Measurements from ENCODE around the gene HEXD.

The HEXD gene

GRCh38 chr17:82415336-82415735, 2.8 kb upstream of the HEXD start:
- no peak for DNase-seq (ENCODE audit: low spot score)

DNA sequence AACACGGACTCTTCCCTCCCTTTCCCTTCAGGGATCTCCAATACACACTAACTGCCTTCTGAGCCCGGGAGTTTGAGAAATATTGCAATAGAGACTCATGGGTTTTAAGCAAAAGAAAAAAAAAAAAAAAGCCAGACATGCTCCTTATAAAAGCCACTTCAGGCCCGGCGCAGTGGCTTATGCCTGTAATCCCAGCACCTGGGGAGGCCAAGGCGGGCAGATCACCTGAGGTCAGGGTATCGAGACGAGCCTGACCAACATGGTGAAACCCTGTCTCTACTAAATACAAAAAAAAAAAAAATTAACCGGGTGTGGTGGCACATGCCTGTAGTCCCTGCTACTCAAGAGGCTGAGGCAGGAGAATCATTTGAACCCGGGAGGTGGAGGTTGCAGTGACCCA, 2.4 kb upstream of the HEXD start:
- no peak for DNase-seq (ENCODE audit: low spot score)

DNA sequence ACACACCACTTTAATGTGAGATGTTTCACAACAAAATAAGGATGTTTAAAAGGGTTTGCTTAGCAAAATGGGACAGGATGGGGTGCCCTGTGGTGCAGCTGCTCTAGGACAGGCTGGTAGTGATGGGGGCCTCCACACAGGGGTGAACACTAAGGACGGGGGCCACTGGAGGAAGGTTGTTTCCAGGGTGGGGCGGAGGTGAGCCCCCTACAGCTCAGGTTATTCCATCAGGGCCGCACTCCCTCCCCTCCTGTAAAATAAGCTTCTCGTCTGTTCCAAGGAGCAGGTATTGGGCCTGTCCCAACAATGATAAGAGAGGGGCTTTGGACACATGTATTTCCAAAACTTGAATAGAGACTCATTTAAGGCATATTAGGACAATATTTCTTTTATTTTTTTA, 1.9 kb upstream of the HEXD start:
- no peak for DNase-seq (ENCODE audit: low spot score)

GRCh38 chr17:82416771-82417170, 1.4 kb upstream of the HEXD start:
- DNase-seq (ENCODE audit: low spot score) = no peak

DNA sequence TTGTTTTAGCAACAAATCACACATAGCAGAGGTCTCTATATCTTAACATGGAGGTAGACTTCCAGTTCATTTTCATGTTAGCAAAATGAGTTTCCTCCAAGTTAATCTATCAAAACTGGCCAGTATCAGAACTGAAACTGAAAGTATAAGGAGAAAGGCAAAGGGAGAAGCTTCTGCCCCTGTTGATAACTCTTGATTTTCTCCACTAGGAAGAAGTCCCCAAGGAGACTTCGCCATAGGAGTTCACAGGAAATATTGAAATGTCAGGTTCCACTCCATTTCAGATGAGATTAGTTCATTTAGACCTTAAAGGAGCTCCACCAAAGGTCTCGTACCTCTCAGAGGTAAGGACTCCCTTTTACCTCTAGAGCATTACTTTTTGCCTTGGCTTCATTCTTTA, 1.4 kb downstream of the HEXD start:
- no peak for DNase-seq (ENCODE audit: low spot score)

- DNase-seq (ENCODE audit: low spot score) = peak; percentile 56
These were observed 6.1 kb downstream of the HEXD start for GRCh38 chr17:82424001-82424862.

- DNase-seq (ENCODE audit: low spot score) = no peak
These were observed 6.7 kb downstream of the HEXD start for GRCh38 chr17:82424863-82425159.

GRCh38 chr17:82428546-82428945, 10.4 kb downstream of the HEXD start:
- DNase-seq (ENCODE audit: low spot score) = no peak

- DNase-seq (ENCODE audit: low spot score) = no peak
These were observed 11.7 kb downstream of the HEXD start for GRCh38 chr17:82429824-82430223.

DNA sequence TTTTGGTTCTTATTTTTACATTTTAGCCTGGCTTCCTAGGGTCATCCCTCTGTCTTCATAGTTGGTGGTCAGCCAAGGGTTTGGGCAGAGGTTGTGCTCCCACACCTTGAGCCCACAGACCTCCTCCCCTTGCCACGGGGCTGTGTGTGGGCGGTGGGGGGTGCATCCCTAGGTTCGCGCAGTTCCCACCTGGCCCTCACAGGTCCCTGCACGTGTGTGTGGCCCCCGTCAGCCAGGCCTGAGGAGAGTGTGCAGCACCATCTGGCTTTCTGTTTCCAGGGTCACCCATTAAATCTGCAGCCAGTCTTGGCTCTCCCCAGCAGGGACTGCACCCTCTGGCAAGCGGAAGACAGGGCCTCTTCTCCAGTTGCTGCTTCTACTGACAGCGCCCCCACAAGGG, 13.9 kb downstream of the HEXD start:
- no peak for DNase-seq (ENCODE audit: low spot score)

DNA sequence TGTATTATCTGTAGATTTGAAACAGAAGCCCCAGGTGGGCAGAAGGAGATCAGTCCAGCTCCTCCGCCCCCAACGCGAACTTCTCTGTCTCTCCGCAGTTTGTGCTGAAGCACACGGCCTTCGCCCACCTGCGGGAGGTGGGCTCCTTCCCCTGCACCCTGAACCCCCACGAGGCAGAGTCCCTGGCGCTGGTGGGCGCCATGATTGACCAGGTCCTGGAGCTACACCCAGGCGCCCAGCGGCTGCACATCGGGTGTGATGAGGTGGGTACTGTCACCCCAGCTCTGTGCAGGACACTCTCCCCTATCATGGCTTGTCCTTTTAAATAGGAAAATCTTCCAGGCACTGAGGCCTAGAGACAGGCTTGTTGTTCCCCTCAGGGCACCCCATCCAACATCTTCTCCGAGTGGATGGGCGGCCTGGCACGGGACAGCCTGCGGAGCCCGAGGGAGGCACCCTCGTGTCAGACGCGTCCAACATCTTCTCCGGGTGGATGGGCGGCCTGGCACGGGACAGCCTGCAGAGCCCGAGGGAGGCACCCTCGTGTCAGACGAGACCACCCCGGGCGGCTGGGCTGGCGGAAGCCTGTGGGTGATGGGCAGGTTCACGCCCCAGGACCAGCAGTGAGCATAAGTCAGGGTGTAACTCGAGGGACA, 15.5 kb downstream of the HEXD start:
- no peak for DNase-seq (ENCODE audit: low spot score)

GRCh38 chr17:82434216-82434565, 16.0 kb downstream of the HEXD start:
- DNase-seq (ENCODE audit: low spot score) = no peak

DNA sequence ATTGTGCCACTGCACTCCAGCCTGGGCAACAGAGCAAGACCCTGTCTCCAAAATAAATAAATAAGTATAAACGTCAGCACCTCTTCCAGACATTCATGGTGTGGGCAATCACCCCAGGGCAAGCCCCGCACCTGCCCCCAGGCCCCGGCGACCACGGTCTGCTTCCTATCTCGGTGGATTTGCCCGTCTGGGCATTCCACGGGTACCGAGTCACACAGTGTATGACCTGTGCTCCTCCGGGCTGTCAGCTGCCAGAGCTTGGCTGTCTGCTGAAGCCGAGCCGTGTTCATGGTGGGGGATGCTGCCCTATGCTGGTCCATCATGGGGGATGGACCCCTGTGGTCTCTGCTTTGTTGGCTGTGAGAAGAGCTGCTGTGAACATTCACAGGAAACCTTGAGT, 17.0 kb downstream of the HEXD start:
- DNase-seq (ENCODE audit: low spot score) = no peak

DNA sequence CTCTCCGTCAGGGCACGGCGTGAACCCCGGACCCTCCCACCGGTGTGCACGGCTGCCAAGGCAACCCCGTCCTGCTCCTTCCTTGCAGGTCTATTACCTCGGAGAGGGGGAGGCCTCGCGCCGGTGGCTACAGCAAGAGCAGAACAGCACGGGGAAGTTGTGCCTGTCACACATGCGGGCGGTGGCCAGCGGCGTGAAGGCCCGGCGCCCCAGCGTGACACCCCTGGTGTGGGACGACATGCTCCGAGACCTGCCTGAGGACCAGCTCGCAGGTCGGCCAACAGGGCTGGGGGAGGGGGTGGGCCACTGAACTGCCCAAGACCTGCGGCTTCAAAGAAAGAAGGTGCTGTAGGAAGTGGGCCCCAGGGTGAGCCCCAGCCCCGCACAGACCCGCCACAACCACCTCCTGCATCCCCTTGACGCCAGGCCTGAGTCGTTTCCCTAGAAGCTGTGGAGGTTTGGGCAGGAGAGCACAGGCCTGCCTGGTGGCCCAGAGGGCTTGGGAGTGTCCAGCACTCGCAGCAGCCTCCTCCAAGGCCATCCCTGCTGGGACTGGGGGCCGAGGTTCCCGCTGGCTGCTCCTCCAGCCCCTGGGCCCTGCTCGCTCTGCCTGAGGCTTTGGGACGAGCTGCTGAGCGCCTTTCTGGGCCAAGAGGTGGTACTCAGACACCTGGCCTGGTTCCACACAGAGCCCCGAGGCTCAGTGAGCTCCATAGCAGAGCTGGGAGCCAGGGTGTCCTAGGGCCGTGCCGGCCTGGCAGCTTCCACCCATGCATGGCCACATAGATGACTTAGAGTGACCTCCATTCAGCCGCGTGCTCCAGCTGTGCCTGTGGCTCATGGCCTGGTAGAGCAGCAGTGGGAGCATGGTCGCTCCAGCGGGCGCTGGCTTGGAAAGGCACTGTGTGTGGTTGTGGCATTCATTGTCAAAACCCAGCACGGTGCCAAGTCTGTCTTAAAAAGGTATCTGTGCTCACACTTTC, 17.7 kb downstream of the HEXD start:
- no peak for DNase-seq (ENCODE audit: low spot score)

DNA sequence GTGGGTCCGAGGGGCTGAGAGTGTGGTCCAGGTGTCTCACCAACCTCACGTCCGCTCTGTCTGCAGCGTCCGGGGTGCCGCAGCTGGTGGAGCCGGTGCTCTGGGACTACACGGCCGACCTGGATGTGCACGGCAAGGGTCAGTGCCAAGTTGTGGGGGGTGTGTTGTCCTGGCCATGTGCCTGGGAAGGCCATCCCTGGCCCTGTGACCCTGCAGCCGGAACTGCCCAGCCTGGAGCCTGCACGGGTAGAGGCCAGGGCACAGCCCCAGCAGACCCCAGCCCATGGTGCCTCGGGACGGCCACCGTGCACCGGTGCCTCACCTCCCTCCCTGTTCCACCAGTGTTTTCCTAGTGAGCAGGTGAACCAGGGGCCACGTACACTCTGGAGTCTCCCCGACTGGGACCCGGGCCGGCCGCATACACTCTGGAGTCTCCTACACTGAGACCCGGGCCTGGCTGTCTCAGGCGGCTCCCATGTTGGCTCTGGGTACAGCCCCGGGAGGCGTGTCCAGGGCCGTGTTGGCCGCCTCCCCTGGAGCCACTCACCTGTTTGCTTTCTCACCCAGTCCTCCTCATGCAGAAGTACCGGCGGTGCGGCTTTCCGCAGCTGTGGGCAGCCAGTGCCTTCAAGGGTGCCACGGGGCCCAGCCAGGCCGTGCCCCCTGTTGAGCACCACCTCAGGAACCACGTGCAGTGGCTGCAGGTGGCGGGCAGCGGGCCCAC, 18.6 kb downstream of the HEXD start:
- DNase-seq (ENCODE audit: low spot score) = no peak

DNA sequence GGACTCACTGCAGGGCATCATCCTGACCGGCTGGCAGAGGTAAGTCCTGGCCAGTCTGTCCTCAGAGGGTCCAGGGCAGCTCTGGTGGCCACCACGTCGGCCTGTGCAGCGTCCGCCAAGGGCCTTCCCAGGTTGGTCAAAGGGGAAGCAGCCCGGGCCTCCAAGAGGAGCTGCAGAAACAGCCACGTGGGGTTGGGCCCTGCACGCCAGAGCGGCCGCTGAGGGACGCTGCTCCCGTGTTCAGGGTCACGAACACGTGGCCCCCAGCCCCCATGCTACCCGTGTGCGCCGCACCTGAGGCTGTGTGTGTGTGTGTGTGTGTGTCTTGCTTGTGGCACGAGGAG, 19.1 kb downstream of the HEXD start:
- no peak for DNase-seq (ENCODE audit: low spot score)

DNA sequence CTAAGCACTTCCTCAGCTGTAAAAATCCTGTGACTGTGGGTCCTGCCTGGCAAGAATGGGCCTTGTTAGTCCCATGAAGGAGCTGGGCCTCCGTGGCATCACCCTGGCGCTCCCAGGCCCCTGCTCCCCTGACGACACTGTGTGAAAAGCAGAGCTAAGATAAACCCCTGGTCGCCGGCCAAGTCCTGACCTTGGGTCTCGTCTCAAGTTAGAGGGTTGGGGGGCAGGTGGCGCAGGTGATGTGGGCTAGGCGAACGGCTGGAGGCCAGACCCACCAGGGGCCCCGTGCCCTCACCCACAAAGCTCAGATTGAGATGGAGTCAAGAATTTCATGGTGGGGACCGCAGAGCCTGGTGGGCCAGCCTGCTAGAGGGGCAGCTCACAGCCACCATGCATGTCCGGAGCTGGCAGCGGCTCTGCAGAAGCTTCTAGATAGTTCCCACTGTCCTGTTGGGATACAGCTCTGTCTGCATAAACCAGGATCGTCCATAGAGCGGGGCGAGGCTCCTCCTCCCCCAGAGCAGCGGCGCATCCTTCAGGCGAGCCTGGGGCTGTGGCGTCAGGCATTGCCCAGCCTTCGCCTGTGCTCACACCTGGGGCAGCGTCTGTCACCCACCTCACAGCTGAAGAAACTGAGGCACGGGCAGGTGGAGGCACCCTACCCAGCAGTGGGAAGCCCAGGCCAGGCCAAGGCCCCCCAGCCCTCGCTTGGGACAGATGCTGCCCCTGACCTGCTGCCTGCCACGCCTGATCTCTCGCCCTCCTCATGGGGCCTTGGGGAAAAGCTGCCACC, 20.4 kb downstream of the HEXD start:
- DNase-seq (ENCODE audit: low spot score) = no peak

DNA sequence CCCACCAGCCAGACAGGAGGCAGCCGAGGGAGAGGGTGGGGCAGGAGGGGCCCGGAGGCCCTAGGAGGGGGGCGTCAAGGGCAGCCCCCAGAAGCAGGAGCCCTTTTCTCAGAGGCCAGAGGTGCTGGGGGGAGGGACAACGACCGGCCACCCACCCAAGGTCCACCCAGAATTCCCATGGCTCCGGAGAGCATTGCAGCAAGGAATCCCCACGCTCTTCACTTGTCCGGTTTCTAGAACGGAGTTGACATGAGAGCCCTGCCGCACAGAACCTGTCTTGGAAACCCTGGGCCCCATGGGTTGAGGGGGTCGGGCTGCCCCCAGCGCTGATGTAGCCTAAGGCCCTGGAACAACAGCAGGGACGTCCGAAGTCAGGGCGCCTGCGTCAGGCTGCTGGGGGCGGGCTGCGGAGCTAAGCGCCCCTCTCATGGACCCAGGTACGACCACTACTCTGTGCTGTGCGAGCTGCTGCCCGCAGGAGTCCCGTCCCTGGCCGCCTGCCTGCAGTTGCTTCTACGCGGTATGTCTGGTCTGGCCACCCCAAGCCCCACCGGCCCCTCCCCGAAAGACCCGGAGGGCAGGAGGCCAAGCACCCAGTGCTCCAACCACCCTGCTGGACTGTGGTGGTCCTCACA, 21.2 kb downstream of the HEXD start:
- DNase-seq (ENCODE audit: low spot score) = no peak

GRCh38 chr17:82439829-82440365, 21.8 kb downstream of the HEXD start:
- no peak for DNase-seq (ENCODE audit: low spot score)

- DNase-seq (ENCODE audit: low spot score) = no peak
These were observed 22.4 kb downstream of the HEXD start for GRCh38 chr17:82440469-82440981.
